Body of pancreas (tissue), 4 donors: Measurements from ENCODE around the gene TMBIM4. TPM values are rescaled to one million over a fixed set of nuclear protein-coding genes. Genes with fewer than 3 reads are reported as not detected.

Experiments used
- ATAC-seq: fragments of 150-250 bp; one replicate; pipeline ENCODE4 v1.9.1; 2016
- DNase-seq, 4 donors: peaks; one replicate each; pipeline ENCODE4 v3.0.0-alpha.2; 2019
- H3K27ac ChIP-seq, 4 donors: fragments of 200-600 bp; sonication (generic); 1 replicate in 3 of 4; 2 replicates in 1 of 4; pipeline versions ENCODE4 v1.5.1 to v1.6.1; 2016 to 2019; ENCODE audit warnings: mild to moderate bottlenecking in 1 of 4, mixed read lengths in 1 of 4, moderate library complexity in 1 of 4
- H3K27me3 ChIP-seq, 2 donors: fragments of 200-600 bp; sonication (generic); one replicate each; pipeline ENCODE4 v1.6.0; 2016; ENCODE audit warnings: mild to moderate bottlenecking in 1 of 2
- H3K36me3 ChIP-seq, 2 donors: fragments of 200-600 bp; sonication (generic); replicated peaks in 1 of 2; 2 replicates each; pipeline ENCODE4 v1.5.1; 2016; ENCODE audit warnings: low read depth in 2 of 2; ENCODE audit not compliant: insufficient read depth in 1 of 2
- H3K4me1 ChIP-seq: fragments of 200-600 bp; sonication (generic); one replicate; pipeline ENCODE4 v1.6.0; 2016
- H3K4me3 ChIP-seq, 2 donors: fragments of 200-600 bp; sonication (generic); 1 replicate in 1 of 2; 2 replicates in 1 of 2; pipeline ENCODE4 v1.5.1; 2016 to 2019
- H3K9me3 ChIP-seq, 3 donors: fragments of 200-600 bp; sonication (generic); 1 replicate in 2 of 3; 2 replicates in 1 of 3; pipeline ENCODE4 v1.5.1; 2016
- CTCF ChIP-seq, 7 experiments: fragments of 450-650 bp in 4 of 7; fragments of 200-600 bp in 3 of 7; sonication (generic) in 3 of 7; IDR thresholded peaks; one replicate each; pipeline ENCODE4 v1.5.1; 2016 to 2019; ENCODE audit warnings: antibody characterized with exemption in 7 of 7
- POLR2A ChIP-seq, 3 donors: fragments of 450-650 bp; IDR thresholded peaks; one replicate each; pipeline ENCODE4 v1.6.1; 2016; ENCODE audit warnings: antibody characterized with exemption in 3 of 3, mild to moderate bottlenecking in 2 of 3
- whole genome bisulfite sequencing, 2 donors: methylation state at CpG; one replicate each; pipeline ENCODE4 v1.1.5; 2017; 5-methylcytosine and 5-hydroxymethylcytosine counted together
- intact Hi-C: fragments of 100-400 bp; cut with DNase I; formaldehyde crosslinking; loops from one replicate; pipeline ENCODE4 v1.15.1; 2023
- total RNA-seq, 2 donors: library from RNA; depleted of rRNA; stranded (reverse); fragments of >200 nt; gene quantifications; one replicate each; pipeline ENCODE4 v1.1.0, GENCODE V29; 2016

The TMBIM4 gene
- total RNA-seq, 2 donors from 2014 or later, result 59.7 to 62.3 TPM

GRCh38 chr12:66085998-66086397 lies 83.8 kb downstream of the TMBIM4 start:
- Histone ChIP-seq H3K27me3 (no peaks in the 10 kb centered on the region), H3K9me3 (no peaks in the 10 kb centered on the region), H3K27ac (no peak overlapping the region), H3K4me1 (no peaks in the 10 kb centered on the region), H3K36me3 (no peaks in the 10 kb centered on the region), H3K4me3 (no peak overlapping the region)
- intact Hi-C loops, result no loop called here
- no peak for TF ChIP-seq POLR2A (IDR thresholded peaks at IDR 0.05)
- TF ChIP-seq CTCF (IDR thresholded peaks at IDR 0.05), result no peak
- no peak for DNase-seq
- ATAC-seq, result no peak
- 63 to 73% methylated on average over 2 of the region's 2 CpGs for WGBS, 2 donors

Other genes with a start within 250 kb of the TMBIM4 start
- 1 to 10 TPM; 1.3 to 2.9 TPM for gene LLPH, start 39.2 kb downstream of the TMBIM4 start, total RNA-seq
- gene IRAK3, start 19.2 kb upstream of the TMBIM4 start, total RNA-seq, result 1 to 10 TPM; 6.2 to 6.3 TPM
- gene HELB, start 132.5 kb upstream of the TMBIM4 start, total RNA-seq, result 1 to 10 TPM; 2.9 to 3.6 TPM